PC-9 (cell line): ENCODE measurements around the gene E2F4.

ENCODE experiments used
- EZH2 ChIP-seq: fragments of 200-600 bp; sonication (generic); IDR thresholded peaks from 2 replicates; pipeline ENCODE4 v1.8.0; 2017; ENCODE audit warnings: antibody characterized with exemption, low read depth
- TF ChIP-seq, protein P1 (sequence below): fragments of 200-600 bp; sonication (generic); conservative IDR thresholded peaks from 2 replicates; pipeline ENCODE4 v1.6.1; 2017; ENCODE audit warnings: mixed run types, antibody characterized with exemption, mild to moderate bottlenecking, moderate library complexity

DNA sequence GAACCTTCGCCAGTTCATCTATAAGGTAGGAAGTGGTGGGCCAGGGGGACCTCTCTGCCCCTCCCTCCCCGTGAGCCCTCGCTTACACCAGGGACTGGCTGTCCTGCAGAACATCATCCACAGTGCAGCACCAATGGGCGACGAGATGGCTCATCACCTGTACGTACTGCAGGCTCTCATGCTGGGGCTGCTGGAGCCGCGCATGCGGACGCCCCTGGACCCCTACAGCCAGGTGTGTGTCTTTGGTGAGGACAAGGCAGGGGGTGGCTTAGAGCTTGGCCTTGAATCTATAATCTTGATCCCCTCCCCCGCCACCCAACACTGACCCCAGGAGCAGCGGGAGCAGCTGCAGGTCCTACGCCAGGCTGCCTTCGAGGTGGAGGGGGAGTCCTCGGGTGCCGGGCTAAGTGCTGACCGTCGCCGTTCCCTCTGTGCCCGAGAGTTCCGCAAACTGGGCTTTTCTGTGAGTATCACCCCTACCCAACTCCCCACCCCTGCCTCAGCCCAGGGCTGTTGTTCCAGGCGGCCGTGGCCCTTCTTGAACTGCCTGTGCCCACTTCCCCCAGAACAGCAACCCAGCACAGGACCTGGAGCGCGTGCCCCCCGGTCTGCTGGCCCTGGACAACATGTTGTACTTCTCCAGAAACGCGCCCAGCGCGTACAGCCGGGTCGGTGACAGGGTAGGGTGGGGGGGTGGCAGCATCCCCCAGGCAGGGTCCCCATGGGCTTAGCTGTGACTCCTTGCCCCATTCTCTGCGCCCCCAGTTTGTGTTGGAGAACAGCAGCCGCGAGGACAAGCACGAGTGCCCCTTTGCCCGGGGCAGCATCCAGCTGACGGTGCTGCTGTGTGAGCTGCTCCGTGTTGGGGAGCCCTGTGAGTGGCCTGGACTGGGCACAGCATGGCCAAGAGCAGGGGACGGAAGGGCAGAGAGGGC lies 9.7 kb downstream of the E2F4 start:
- TF ChIP-seq, protein P1, sequence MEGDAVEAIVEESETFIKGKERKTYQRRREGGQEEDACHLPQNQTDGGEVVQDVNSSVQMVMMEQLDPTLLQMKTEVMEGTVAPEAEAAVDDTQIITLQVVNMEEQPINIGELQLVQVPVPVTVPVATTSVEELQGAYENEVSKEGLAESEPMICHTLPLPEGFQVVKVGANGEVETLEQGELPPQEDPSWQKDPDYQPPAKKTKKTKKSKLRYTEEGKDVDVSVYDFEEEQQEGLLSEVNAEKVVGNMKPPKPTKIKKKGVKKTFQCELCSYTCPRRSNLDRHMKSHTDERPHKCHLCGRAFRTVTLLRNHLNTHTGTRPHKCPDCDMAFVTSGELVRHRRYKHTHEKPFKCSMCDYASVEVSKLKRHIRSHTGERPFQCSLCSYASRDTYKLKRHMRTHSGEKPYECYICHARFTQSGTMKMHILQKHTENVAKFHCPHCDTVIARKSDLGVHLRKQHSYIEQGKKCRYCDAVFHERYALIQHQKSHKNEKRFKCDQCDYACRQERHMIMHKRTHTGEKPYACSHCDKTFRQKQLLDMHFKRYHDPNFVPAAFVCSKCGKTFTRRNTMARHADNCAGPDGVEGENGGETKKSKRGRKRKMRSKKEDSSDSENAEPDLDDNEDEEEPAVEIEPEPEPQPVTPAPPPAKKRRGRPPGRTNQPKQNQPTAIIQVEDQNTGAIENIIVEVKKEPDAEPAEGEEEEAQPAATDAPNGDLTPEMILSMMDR, result no peak
- no peak for TF ChIP-seq EZH2
